ENCODE results near the gene LEFTY1.

DNA sequence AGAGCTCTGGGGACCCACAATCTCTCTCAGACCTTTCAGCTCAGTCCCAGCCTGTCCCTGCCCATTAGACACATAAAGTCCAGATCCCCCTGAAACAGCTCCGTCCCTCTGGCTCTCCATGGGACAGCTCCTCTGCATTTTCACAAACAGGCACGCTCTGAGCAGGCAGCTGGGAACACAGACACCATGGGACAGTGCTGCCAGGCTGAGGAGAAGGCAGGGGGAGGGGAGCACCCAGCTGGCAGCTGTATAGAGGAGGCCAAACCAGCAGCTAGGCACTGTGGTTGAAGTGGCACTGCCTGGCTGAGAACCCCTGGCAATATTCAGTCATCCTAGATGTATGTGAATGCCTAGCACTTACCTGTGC is 8.7 kb downstream of the LEFTY1 start:
- TF ChIP-seq, protein P1, sequence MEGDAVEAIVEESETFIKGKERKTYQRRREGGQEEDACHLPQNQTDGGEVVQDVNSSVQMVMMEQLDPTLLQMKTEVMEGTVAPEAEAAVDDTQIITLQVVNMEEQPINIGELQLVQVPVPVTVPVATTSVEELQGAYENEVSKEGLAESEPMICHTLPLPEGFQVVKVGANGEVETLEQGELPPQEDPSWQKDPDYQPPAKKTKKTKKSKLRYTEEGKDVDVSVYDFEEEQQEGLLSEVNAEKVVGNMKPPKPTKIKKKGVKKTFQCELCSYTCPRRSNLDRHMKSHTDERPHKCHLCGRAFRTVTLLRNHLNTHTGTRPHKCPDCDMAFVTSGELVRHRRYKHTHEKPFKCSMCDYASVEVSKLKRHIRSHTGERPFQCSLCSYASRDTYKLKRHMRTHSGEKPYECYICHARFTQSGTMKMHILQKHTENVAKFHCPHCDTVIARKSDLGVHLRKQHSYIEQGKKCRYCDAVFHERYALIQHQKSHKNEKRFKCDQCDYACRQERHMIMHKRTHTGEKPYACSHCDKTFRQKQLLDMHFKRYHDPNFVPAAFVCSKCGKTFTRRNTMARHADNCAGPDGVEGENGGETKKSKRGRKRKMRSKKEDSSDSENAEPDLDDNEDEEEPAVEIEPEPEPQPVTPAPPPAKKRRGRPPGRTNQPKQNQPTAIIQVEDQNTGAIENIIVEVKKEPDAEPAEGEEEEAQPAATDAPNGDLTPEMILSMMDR (IDR thresholded peaks at IDR 0.05) = no peak
- TF ChIP-seq POLR2AphosphoS5 (IDR thresholded peaks at IDR 0.05) = no peak
- TF ChIP-seq POLR2A (IDR thresholded peaks at IDR 0.05) = no peak
- TF ChIP-seq EP300 (IDR thresholded peaks at IDR 0.05) = no peak

Data from upper lobe of left lung (tissue), 4 donors.